KOPT-K1 (cell line): ENCODE measurements around the gene MSH5.

Source experiments
- H3K27ac ChIP-seq: fragments of 200-600 bp; sonication (generic); 2 replicates; pipeline ENCODE4 v1.5.1; 2016; ENCODE audit warnings: antibody characterized with exemption, mild to moderate bottlenecking, low read depth, low read length; ENCODE audit not compliant: poor library complexity, severe bottlenecking
- H3K36me3 ChIP-seq: fragments of 200-600 bp; sonication (generic); 2 replicates; pipeline ENCODE4 v1.5.1; 2017; ENCODE audit warnings: antibody characterized with exemption, mild to moderate bottlenecking, low read length, moderate library complexity; ENCODE audit not compliant: insufficient read depth
- H3K9me3 ChIP-seq: fragments of 200-600 bp; sonication (generic); 2 replicates; pipeline ENCODE4 v1.5.1; 2017; ENCODE audit warnings: antibody characterized with exemption, low read length, mild to moderate bottlenecking; ENCODE audit not compliant: insufficient read depth, poor library complexity, severe bottlenecking

The MSH5 gene

GRCh38 chr6:31750411-31751022, 10.7 kb downstream of the MSH5 start:
- H3K9me3 ChIP-seq = no peaks in the 10 kb centered on the region
- H3K27ac ChIP-seq = no peak overlapping the region
- peaks cover 55% of the 10 kb centered on the region for H3K36me3 ChIP-seq

DNA sequence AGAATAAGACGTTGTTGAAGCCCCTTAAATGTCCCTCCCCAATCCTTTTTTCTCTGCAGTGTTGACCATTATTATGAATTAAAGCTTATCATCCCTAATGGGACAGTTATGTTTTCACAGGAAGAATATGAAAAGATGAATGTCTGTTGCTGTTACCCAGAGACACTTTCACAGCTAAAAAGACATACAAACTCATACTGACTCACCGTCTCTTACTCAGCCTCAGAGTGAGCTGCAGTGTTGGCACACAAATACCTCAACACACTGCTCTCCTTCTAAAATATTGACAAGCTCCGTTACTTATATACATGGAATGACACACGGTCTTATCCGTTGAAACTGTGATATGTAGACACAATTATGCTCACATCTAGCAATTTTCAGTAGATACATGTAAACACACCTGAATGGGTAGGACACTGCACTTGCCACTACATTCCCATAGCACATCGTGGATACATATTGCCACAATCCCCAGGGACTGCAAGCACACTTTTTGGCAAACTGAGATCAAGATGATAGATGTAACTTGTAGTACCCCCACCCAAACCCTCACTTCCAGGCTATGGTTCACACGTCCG, 13.0 kb downstream of the MSH5 start:
- Histone ChIP-seq H3K27ac (no peak overlapping the region), H3K36me3 (peaks cover 38% of the 10 kb centered on the region)

DNA sequence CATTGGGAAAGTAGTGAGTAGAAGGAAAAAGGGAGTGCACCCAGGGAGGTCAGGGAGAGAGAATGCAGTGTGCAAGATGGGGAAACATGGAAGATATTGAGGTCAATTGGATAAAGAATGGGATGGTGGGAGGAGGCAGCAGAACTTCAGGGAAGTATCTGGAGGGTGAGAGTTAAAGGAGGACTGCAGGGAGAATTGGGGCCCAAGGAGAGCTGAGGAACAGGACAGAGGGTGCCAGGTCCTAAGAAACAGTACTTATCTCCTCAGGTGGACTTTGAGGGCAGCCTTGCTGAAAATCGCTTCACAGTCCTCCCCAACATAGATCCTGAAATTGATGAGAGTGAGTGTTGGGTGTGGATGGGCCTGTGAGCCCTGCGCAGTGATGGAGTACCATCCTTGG, 18.5 kb downstream of the MSH5 start:
- no peak overlapping the region for H3K27ac ChIP-seq
- H3K36me3 ChIP-seq = peaks cover 60% of the 10 kb centered on the region
- H3K9me3 ChIP-seq = no peaks in the 10 kb centered on the region

More for the DNA sequence above, 13.0 kb downstream of the MSH5 start:
- no peaks in the 10 kb centered on the region for H3K9me3 ChIP-seq

DNA sequence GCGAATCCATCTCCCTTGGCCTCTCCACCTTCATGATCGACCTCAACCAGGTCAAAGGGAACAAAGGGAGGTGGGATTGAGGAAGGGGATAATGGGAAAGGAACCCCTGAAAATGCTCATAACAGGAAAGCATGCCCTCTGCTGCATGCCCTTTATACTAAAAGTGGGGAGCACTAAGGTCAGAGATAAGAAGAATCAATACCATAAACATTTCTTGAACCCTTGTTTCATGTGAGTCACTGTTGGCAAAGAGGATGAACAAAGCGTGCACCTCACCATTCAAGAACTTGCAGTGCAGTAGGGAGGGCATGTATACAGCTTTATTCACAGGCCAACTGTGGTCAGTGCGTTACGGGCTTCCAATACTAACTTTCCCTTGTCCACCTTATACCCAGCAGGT, 21.0 kb downstream of the MSH5 start:
- no peak overlapping the region for H3K27ac ChIP-seq
- no peaks in the 10 kb centered on the region for H3K9me3 ChIP-seq
- peaks cover 79% of the 10 kb centered on the region for H3K36me3 ChIP-seq

DNA sequence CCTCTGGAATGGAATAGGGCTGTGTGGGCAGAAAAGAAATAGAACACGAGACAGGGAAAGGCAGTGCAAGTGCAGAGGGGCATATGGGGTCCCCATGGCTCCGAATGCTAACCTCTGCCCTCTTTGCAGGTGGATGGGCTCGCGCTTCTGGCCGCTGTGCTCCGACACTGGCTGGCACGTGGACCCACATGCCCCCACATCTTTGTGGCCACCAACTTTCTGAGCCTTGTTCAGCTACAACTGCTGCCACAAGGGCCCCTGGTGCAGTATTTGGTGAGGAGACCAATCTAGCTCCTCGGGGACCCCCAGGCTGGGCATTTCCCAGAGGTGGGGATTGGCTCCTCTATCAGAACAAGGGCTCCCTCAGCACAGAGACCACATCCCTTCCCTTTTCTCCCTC, 21.5 kb downstream of the MSH5 start:
- H3K36me3 ChIP-seq = peaks cover 83% of the 10 kb centered on the region

DNA sequence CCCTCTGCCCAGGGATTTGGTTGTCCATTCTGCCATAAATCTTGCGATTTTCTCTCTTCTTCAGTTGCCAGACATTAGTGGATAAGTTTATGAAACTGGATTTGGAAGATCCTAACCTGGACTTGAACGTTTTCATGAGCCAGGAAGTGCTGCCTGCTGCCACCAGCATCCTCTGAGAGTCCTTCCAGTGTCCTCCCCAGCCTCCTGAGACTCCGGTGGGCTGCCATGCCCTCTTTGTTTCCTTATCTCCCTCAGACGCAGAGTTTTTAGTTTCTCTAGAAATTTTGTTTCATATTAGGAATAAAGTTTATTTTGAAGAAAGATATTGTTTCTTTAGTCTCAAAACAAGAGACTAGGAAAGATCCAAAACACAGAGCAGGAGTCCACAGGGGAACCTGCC, 22.6 kb downstream of the MSH5 start, which contains the start of gene SAPCD1:
TSS of gene SAPCD1 (plus strand) at position 301 of the 400 bp plus-strand sequence. CDS start 399 bp downstream, outside the sequence.
- Histone ChIP-seq H3K36me3 (peaks cover 83% of the 10 kb centered on the region), H3K9me3 (no peaks in the 10 kb centered on the region), H3K27ac (no peak within 1 kb of the TSS)

More for the DNA sequence above, 21.5 kb downstream of the MSH5 start:
- Histone ChIP-seq H3K27ac (no peak overlapping the region), H3K9me3 (no peaks in the 10 kb centered on the region)

DNA sequence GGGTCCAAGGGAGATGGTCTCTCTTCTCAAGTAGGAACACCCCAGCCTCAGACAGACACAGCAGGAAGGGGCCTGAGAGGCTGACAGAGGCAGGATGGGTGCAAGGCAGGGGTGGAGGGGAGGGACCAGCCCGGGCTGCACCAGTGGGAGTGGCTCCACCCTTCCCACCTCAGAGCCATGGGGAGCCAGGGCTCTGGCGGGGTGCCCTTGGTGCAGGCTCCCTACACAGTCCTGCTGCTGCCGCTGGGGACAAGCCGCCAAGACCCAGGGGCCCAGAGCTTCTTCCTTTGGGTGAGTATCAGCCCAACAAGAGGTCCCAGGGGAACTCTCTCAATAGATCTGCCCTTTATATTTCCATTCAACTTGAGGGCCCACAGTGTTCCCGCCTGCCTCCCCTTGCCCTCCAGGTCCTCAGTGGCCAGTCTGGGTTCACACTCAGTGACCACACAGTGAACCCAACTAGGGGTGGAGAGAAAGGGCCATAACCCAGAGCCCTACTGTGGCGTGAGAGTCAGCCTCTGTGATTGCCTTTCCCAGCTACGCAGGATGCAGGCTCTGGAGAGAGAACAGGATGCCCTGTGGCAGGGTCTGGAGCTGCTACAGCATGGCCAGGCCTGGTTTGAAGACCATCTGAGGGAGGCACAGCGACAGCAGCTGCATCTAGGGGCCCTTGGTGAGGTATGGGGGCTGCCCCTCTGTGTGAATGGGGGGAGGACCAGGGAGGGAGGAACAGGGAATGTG, 23.2 kb downstream of the MSH5 start:
- no peak overlapping the region for H3K27ac ChIP-seq
- peaks cover 78% of the 10 kb centered on the region for H3K36me3 ChIP-seq
- no peaks in the 10 kb centered on the region for H3K9me3 ChIP-seq

GRCh38 chr6:31763619-31763940, 23.8 kb downstream of the MSH5 start:
- no peak overlapping the region for H3K27ac ChIP-seq
- peaks cover 72% of the 10 kb centered on the region for H3K36me3 ChIP-seq
- no peaks in the 10 kb centered on the region for H3K9me3 ChIP-seq

DNA sequence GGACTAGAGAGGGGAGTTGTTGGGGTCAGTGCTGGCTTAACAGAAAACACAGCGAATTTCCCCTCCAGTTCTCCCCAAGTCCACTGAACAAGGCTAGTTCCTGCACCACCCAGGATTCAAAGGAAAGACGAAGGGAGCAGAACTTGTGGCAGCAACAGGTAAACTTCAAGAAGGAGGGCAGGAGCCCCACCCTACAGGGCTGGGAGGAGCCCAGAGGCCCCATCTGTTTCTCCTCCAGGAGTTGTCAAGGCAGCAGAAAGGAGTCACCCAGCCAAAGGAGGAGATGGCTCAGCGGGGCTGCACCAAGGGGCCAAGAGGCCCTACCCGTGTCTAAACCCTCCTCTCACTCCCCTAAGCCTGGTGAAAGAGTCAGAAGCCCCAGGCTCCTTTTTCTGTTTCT, 24.4 kb downstream of the MSH5 start:
- Histone ChIP-seq H3K27ac (no peak overlapping the region), H3K36me3 (peaks cover 66% of the 10 kb centered on the region)

GRCh38 chr6:31765559-31765909, 25.7 kb downstream of the MSH5 start:
- Histone ChIP-seq H3K27ac (no peak overlapping the region), H3K36me3 (peaks cover 53% of the 10 kb centered on the region), H3K9me3 (no peaks in the 10 kb centered on the region)

More for the DNA sequence above, 24.4 kb downstream of the MSH5 start:
- H3K9me3 ChIP-seq = no peaks in the 10 kb centered on the region

GRCh38 chr6:31765910-31766794, 26.3 kb downstream of the MSH5 start:
- Histone ChIP-seq H3K36me3 (peaks cover 47% of the 10 kb centered on the region), H3K27ac (no peak overlapping the region), H3K9me3 (no peaks in the 10 kb centered on the region)

DNA sequence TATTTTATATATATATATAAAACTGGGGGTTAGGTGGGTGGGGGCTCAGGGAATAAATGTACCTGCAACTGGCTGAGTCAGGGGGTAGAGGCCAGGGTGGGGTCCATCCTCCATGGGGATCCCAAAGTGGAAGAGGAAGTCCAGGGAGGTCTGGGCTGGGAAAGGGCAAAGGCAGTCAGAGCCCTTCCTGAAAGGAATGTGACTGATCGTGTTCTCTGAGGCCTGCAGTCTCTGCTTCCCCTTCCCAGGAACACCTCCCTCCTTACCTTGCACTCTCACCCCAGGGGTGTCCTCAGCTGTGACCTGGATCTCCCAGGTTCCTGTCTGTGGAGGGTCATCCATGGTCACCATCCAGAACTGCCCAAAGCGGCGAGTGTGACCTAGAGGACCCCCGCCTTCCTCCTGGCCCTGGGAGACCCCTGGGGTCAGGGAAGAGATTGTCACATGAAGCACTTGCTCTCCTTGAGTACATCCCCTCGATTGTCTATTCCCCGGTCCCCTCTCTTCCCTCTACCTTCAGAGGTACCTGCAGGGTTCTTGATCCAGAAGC, 27.4 kb downstream of the MSH5 start:
- Histone ChIP-seq H3K9me3 (no peaks in the 10 kb centered on the region), H3K27ac (no peak overlapping the region), H3K36me3 (peaks cover 37% of the 10 kb centered on the region)

- Histone ChIP-seq H3K27ac (no peak overlapping the region), H3K36me3 (peaks cover 22% of the 10 kb centered on the region), H3K9me3 (no peaks in the 10 kb centered on the region)
These were observed 28.8 kb downstream of the MSH5 start for GRCh38 chr6:31768363-31769257.
